Stimulated activated CD4-positive, alpha-beta T cell treated with anti-CD3 and anti-CD28 coated beads, Interleukin-4, amount 100 ng/mL, for 1 hour (primary cell): ENCODE measurements around the gene SLC25A13.

ENCODE experiments used
- DNase-seq: peaks from one replicate; pipeline ENCODE4 v3.0.0-alpha.2; 2020

Gene SLC25A13

DNA sequence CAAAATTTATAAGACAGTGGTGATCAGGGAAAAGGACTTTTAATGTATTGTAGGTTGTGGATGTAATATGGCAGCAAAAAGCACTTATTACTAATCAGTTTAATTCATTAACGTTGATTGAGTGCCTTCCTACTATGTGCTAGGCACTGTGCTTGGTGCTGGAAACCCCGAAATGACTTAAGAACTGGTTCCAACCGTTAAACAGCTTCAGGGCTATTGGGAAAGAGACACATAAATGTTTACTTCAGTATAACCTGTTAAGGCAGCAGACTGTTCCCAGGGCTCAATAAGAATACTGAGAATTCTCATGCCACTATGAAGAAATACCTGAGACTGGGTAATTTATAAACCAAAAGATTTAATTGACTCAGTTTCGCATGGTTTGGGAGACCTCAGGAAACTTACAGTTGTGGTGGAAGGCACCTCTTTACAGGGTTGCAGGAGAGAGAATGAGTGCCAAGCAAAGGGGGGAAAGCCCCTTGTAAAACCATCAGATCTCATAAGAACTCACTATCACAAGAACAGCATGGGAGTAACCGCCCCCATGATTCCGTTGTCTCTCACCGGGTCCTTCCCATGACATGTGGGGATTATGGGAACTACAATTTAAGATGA, 1.1 kb upstream of the SLC25A13 start:
- no peak for DNase-seq

DNA sequence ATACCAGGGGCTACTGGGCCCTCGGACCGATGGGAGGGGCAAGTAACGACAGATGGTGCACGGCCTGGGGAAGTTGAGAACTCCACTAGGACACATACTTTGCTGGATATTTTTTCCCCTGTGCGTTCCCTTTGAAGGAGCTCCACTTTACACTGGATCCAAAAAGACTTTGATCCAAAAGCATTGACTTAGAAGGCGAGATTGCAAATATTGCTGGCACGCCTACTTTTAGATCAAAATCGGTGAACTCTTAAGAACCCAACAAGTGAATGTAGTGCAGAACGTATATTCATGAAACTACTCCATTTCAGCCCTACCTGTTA, 436 bp upstream of the SLC25A13 start:
- DNase-seq = no peak

DNA sequence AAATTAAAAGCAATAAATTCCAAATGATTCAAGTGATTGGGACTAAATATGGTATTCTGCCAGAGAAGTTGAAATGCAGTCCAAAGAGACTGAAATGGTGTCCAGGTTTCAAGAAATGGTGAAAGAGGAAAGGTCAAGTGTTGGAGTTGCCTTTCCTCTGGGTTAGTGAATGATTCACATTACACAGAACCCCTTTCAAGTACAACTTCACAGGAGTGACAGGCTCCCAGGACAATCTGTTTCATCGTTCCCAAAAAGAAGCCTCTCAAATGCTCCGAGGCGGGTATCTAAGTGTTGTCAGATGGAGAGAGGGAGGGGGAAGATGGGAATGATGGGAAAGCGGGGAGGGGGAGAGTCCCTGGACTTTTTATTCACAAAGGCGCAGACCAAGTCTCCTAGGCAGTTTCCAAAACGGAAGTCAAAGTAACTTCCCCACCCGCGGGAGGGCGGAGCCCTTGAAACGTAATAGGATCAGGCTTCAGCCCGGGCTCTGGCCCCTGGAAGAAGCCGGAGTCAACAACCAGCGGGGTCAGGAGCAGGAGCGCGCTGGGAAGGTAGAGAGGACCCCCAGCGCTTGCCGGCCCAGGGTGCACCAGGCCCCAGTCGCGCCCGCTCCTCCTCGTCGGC, 754 bp downstream of the SLC25A13 start:
- DNase-seq = peak; percentile 57

DNA sequence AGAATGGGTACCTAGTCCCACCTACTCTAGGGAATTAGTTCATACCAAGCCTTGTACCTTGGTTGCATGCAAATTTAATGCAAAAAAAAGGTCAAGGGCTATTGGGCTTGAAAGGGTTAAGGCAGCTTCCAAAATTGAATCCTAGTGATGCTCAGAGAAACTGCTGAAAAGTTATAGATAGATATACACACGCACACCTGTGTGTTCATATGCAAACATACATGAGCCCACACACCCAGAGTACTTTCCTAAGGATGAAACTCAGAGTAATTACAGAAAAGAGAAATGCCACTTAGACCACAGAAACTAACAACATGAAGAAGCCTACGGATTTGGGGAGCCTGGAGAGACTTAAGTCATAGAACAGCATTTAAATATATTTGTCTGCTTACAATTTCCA, 1.5 kb downstream of the SLC25A13 start:
- no peak for DNase-seq

DNA sequence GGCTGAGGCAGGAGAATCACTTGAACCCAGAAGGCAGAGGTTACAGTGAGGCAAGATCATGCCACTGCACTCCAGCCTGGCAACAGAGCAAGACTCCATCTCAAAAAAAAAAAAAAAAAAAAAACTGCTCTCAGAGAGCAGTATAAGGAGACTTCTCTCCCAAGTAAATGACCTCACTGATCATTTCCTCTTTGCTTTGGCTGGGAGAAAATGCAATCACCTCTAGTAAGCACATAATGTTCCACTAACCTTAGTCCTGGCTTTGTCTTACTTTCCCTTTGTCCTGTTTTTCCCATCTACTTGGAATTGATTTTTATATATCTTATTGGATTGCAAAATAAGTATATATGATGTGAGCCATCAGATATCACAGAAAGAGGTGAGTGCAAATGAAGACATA, 2.5 kb downstream of the SLC25A13 start:
- DNase-seq = no peak

DNA sequence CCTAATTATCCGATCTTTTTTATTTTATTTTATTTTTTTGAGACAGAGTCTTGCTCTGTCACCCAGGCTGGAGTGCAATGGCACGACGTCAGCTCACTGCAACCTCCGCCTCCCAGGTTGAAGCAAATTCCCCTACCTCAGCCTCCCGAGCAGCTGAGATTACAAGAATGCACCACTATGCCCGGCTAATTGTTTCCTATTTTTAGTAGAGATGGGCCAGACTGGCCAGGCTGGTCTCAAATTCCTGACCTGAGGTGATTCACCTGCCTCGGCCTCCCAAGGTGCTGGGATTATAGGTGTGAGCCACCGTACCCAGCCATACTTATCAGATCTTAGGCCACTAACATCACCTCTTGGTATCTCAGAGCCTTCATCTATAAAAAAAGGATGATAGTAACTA, 4.9 kb downstream of the SLC25A13 start:
- DNase-seq = no peak

DNA sequence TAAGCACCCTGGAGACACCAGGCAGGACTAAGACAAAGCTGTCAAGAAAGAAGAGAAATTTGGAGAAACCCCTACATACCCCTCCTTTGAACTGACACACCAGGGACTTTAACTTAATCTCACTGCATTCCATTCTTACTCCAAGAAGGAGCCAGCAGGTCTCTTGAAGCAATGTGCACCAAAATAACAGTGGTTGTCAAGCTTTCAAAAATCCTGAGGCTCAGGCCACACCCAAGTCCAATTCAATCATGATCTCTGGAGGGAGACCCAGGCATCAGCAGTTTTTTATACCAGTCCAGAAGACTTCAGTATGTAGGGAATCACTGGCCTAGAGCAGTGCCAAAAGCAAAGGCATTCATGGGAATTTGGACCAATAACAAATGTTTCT, 6.8 kb downstream of the SLC25A13 start:
- no peak for DNase-seq

DNA sequence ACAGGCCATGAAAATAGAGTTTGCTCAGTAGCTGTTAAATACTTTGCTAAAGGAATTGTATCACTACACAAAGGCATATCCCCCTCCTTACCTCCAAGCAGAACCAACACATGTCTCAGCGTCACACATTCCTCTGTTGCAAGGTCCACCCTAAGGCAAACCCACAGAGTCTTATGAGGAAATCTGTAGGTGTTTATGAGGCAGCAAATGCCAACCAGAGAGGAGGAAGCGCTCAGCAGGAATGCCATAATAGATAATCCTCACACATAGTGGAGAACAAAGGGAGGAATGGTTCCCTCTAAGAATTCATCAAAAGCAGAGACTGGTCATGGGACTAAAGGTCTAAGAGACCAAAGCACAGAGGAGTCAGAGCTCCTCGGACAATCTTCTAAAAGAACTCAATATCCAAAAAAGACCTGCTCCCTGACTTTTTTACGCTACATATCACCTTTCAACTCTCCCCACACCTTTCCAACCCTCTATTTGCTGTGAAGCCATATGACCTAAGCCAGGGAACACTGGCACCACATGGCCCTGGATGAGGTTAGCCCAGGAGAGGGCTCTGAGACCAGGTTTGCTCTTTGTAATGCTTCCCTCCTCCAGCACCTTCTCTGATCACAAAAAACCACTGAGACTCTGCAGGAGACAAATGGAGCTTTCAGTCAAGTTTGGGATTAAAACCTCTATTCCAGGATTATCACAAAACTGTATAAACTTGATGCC, 7.3 kb downstream of the SLC25A13 start:
- DNase-seq = no peak

DNA sequence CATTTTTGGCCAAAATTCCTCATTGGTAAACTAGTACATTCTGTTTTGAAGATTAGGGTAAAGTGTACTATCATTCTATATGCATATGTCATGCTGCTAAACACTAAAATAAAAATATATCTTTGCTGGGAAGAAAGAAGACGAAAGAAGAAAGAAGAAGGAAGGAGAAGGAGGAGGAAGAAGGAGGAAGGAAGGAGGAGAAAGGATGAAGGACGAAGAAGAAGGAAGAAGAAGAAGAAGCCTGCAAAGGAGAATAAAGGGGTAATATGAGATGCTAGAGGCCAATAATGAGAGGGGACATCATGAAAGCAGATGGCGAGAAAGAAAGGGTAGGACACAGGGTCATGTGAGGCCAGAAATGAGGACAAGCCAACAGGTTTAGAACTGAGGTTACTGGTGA, 8.0 kb downstream of the SLC25A13 start:
- DNase-seq = no peak

DNA sequence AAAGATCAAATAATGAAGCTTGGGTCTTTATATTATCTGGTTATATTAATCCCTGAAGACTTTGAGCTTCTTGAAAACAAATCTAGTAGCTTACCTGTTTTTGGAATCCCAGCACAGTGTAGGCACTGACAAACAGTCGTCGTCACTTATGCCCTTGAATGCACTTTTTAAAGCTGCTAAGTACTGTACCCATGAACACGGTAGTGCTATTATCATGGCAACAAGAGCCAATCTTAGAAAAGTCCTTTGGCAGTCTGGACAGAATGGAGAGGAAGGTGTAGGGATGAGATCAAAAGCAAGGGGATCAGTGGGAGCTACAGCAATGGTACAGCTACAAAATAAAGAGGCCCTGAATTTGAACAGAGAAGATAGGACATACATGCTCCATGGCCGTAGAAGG, 9.4 kb downstream of the SLC25A13 start:
- DNase-seq = no peak

DNA sequence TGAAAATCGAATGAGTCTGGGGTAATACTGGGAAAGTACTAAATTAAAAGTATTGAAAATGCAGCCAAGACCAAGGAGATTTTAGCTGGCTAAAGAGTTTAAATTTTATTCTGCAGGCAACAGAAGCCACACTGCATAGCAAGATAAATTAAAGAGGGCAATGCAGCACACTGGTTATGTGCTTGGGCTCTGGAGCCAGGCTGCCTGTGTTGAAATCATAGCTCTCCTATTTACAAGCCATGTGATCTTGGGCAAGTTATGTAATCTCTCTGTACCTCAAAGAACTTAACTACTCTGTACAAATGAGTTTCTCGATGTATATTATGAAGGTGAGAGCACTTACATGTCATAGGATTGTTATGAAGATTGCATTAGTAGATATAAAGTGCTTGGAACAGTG, 9.9 kb downstream of the SLC25A13 start:
- no peak for DNase-seq

DNA sequence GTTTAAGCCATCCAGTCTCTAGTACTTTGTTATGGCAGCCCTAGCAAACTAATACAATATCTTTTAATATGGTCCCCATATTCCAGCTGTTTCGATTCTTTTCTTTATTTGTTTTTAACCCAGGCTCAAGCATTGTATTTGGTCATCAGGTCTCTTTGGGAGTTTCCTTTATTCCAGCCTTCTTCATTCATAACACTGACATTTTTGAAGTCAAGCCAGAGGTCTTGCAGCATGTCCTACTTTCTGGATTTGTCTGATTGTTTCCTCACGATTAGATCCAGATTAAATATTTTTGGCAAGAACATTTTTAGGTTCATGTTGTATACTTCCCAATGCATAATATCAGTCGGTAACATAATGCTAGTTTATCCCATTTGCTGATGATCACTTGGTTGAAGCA, 11.8 kb downstream of the SLC25A13 start:
- no peak for DNase-seq

- DNase-seq = no peak
These were observed 13.0 kb downstream of the SLC25A13 start for GRCh38 chr7:96308950-96309263.

GRCh38 chr7:96308253-96308949, 13.5 kb downstream of the SLC25A13 start:
- no peak for DNase-seq

DNA sequence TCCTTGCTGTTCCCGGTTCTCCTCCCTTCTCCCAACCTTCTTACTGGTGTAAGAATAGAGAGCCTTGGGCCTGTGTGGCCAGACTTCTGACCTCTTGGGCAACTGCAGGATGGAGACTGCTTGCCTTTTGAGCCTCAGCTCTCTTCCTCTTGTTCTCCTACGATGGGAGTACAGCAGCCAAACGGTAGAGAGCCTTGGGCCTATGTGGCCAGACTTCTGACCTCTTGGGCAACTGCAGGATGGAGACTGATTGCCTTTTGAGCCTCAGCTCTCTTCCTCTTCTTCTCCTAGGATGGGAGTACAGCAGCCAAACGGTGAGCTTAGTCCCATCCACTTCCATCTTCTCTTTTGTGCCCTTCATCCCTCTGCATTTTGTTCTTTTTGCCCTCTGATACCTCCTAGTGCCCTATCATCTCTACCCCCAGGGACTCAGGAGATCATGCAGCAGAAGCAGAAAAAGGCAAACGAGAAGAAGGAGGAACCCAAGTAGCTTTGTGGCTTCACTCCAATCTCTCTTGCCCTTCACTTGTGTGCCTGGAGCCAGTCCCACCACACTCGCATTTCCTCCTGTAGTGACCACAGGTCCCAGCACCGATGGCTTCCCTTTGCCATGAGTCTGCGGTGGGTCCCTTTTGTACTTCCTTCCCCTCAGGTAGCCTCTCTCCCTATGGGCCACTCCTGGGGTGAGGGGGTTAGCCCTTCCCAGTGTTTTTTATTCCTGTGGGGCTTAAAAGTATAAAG, 15.3 kb downstream of the SLC25A13 start:
- DNase-seq = no peak

- DNase-seq = no peak
These were observed 16.0 kb downstream of the SLC25A13 start for GRCh38 chr7:96305915-96306314.

DNA sequence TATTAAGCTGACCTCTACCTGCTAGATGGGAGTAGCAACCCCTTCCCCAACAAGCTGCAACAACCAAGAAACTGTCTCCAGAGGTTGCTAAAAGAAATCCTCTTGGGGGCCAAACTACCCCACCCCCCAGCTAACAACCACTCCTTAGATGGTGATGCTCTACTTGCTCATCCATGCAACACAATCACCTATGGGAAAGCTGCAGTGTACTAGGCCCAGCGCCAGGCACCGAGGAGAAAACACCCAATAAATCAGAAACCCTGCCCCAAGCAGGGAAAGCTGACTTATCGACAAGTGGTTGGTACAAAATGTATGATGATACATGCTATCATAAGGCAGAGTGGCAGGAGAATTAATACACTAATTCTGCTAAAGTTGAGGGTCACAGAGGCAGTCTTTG, 17.3 kb downstream of the SLC25A13 start:
- DNase-seq = no peak

GRCh38 chr7:96303686-96304443, 18.0 kb downstream of the SLC25A13 start:
- DNase-seq = no peak

DNA sequence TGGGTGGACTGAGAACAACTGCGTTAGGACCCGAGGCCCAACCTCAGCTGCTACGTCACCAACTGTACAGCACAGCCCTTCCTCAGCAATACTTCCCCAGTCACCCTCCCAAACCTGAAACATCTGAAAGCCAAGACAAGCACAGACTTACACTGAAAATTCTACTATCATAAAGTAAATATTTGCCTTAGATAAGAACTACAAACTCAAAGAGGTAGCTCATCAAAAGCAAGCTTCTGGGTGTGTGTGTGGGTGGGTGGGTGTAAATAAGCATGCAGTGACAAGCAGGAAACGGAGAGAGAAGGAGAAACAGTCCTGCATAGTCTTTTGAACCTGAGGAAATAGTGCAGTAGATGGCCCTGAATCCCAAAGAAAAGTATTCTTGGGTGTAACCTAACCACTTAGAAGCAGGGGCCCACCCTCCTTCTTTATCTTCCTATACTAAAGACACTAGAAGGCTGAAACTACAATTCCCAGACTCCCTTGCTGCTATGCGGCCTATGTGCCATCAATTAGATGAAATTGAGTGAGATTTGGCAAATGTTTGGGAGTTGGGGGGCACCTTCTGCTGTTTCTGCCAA, 18.7 kb downstream of the SLC25A13 start:
- DNase-seq = no peak

GRCh38 chr7:96300986-96301385, 20.9 kb downstream of the SLC25A13 start:
- no peak for DNase-seq

GRCh38 chr7:96300502-96300901, 21.4 kb downstream of the SLC25A13 start:
- no peak for DNase-seq

GRCh38 chr7:96299496-96299895, 22.4 kb downstream of the SLC25A13 start:
- DNase-seq = no peak
